Epithelial cell of esophagus (primary cell): ENCODE data around the gene BIRC6.
"Not testable (repeated sequence)": the region's sequence is repeated elsewhere in the genome, so short reads cannot be mapped to it uniquely, and the experiment has no call there.

ENCODE experiments used
- DNase-seq: peaks from one replicate; pipeline ENCODE4 v3.0.0; 2010; ENCODE audit warnings: low read depth
- H3K4me3 ChIP-seq: 2 replicates; pipeline ENCODE4 v1.5.1; 2011; ENCODE audit warnings: mild to moderate bottlenecking, low read length, control low read depth
- TF ChIP-seq, protein P1 (sequence below): IDR thresholded peaks from 2 replicates; pipeline ENCODE4 v1.5.1; 2011; ENCODE audit warnings: low read depth, mild to moderate bottlenecking, low read length, control low read depth, inconsistent platforms; ENCODE audit not compliant: insufficient read depth; ENCODE audit errors: missing control alignments

Gene BIRC6

DNA sequence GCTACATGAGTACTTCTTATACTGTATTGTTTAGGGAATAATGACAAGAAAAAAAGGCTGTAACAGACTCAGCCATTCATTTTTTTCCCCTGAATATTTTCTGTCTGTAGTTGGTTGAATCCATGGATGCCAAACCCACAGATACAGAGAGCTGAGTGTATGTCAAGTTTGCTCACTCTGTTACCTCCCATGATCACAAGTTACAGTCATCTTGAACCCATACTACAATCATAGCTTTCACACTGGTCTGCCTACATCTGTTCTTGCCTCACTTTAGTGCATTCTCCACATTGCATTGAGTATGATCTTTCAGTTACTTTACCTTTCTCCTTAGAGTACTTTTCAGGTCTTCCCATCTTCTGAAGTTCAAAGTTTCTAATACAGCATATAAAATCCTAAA lies 94.0 kb downstream of the BIRC6 start:
- TF ChIP-seq, protein P1, sequence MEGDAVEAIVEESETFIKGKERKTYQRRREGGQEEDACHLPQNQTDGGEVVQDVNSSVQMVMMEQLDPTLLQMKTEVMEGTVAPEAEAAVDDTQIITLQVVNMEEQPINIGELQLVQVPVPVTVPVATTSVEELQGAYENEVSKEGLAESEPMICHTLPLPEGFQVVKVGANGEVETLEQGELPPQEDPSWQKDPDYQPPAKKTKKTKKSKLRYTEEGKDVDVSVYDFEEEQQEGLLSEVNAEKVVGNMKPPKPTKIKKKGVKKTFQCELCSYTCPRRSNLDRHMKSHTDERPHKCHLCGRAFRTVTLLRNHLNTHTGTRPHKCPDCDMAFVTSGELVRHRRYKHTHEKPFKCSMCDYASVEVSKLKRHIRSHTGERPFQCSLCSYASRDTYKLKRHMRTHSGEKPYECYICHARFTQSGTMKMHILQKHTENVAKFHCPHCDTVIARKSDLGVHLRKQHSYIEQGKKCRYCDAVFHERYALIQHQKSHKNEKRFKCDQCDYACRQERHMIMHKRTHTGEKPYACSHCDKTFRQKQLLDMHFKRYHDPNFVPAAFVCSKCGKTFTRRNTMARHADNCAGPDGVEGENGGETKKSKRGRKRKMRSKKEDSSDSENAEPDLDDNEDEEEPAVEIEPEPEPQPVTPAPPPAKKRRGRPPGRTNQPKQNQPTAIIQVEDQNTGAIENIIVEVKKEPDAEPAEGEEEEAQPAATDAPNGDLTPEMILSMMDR = no peak
- DNase-seq = no peak
- H3K4me3 ChIP-seq = no peak overlapping the region

DNA sequence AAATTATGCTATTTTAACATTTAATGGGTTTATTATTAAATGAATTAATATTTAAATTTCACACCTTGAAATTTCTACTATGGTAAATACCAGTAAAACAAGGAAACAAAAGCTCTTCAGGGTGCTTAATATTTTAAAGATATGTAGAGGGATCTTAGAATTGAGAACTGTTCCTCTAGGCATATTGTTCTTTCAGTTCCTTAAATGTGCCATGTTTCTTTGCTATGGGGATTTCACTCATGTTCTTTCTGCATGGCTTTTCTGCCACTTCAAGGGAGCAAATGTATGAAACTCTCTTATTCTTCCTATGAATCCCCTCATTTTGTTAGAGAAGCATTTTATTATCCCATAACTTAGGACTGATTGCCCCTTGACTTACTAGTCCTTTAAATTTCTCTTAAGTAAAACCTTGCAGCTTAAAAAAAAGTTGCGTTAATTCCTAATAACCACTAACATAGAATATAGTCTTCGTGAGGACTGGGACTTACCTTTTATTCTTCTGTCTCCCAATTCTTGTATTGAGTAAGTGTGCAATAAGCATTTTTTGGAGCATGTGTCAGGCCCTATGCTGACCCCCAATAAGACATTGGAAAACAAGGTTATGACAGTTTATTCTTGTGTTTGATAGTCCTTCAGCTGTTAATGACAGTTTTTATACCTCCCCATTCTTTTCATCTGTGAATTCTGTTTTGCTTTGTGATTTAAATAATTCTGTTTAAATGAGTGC lies 95.7 kb downstream of the BIRC6 start:
- TF ChIP-seq, protein P1 = no peak
- no peak overlapping the region for H3K4me3 ChIP-seq
- no peak for DNase-seq

DNA sequence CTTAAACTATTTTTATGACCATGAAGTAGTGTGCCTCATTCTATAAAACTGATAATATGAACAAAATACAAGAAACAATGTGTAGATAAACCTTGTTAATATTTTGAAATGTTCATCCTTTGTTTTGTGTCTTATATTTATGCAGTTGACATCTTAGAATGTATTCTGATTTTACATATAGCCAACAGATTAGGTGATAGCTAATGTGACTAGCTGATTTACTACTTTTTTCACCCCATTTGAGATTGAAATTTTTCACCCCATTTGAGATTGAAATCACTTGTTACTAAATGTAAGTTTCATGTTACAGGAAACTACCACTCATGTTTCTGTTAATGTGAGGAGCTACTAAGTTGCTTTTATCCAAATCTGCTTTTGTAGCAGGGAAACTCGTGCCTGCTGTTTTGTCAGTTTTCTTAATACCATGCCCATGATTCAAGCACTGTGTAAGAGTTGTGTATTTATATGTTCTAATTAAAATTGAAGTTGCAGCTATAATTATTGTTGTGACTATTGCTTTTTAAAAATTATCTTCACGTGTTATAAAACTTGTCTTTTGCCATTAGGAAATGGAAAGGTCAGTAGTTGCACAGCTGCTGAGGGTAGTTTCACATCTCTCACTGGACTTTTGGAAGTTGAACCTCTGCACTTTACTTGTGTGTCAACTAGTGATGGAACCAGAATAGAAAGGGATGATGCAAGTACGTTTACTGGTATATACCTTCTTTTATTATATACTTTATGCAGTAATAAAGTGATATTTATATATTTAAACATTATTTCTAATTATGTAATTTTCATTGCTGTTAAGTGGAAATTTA lies 96.6 kb downstream of the BIRC6 start:
- H3K4me3 ChIP-seq = no peak overlapping the region
- TF ChIP-seq, protein P1 = no peak
- DNase-seq = no peak

DNA sequence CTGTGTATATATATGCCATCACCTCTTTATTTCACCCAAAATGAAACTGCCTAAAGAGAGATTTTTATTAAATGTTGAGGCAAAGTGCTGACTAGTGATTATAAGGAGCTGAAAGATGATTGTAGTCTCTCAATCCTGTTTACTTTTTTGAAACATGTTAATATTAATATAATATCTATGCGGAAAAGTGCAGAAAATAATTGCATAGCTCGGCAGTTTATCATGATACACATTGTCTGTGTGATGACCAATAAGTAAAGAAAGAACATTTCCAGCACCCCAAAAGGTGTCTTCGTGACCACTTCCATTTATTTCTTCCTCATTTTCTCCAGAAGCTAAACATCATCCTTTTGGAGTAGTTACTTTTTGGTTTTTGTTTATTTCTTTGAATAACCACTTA lies 99.0 kb downstream of the BIRC6 start:
- no peak for DNase-seq
- TF ChIP-seq, protein P1 = no peak

DNA sequence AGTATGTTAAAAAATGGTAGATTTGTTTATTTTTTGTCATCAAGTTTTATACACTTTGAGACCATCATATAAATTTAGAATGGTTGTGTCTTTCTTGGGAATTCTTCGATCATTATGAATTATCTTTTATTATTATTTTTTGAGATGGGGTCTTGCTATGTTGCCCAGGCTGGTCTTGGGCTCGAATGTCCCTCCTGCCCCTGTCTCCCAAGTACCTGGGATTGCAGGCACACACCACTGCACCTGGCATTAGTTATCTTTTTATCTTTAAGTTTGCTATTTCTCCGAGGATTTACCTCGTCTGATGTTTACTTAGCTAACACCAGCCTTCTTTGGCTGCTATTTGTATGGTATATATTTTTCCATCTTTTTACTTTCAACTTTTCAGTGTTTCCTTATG lies 100.0 kb downstream of the BIRC6 start:
- DNase-seq = no peak
- H3K4me3 ChIP-seq = no peak overlapping the region
- TF ChIP-seq, protein P1 = no peak

More for the DNA sequence above, 99.0 kb downstream of the BIRC6 start:
- H3K4me3 ChIP-seq = no peak overlapping the region

DNA sequence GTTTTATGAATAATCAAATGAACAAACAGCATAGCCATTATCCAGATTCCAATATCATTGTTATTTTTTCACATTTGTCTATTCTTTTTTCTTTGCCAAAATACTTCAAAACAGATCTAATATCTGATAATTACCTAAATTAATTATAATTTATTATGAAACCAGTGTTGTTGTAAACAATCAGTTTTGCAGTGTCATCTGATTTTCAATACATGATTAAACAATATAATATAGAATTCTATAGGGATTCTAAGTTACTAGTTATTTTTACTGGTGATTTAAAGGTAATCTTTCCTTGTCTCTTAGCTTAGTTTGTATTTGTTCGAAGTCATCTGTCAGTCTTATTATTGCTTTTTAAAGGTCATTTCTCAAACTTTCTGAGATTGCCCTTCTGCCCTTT lies 101.0 kb downstream of the BIRC6 start:
- no peak overlapping the region for H3K4me3 ChIP-seq
- no peak for DNase-seq
- TF ChIP-seq, protein P1 = no peak

DNA sequence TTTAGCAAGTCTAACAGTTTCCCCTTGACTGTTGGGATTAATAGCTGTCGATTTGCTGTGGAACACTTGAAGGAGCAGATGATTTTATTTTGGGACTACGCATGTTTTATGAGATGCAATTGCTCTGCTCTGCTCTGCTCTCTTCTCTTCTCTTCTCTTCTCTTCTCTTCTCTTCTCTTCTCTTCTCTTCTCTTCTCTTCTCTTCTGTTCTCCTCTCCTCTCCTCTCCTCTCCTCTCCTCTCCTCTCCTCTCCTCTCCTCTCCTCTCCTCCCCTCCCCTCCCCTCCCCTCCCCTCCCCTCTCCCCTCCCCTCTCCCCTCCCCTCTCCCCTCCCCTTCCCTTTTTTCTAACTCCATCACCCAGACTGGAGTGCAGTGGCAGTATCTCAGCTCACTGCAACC lies 104.0 kb downstream of the BIRC6 start:
- not testable (repeated sequence) for DNase-seq

More for the DNA sequence above, 104.0 kb downstream of the BIRC6 start:
- not testable (repeated sequence) for H3K4me3 ChIP-seq
